Measurements from ENCODE around the gene SLC35A1.

DNA sequence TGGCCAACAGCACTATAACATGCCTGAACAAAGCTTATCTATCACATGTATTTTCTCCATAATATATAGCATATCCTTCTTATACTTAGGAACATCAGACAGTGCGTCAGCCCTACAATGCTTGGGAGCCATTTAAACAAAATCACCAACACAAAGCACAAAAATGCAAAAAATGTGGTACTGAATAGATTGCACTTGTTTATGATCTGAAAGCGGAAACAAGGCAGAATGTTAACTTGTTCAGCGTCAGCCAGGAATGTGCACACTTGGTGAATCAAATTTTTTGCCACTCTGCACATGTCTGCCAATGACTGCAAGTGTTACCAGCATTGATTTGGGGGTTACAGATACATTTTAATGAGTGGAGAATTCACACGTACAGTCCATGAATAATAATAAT is 14.8 kb downstream of the SLC35A1 start:
- TF ChIP-seq CTCF (IDR thresholded peaks at IDR 0.05; ENCODE audit: low read depth, low read length) (no peak), EZH2phosphoT487 (IDR thresholded peaks at IDR 0.05; ENCODE audit: low read depth) (no peak)

All from OCI-LY3 (cell line).